ENCODE results near the gene TCP1.

- TF ChIP-seq NR3C1 (CRISPR knock-in tag; IDR thresholded peaks at IDR 0.05) (no peak), XRCC4 (IDR thresholded peaks at IDR 0.05; ENCODE audit: extremely low read depth, insufficient read depth, insufficient read length) (no peak), NEUROD1 (IDR thresholded peaks at IDR 0.05; ENCODE audit: borderline replicate concordance, low read depth, low read length, partially characterized antibody) (no peak), PRPF4 (IDR thresholded peaks at IDR 0.05; ENCODE audit: insufficient read depth, low read depth, low read length, poor library complexity, severe bottlenecking) (no peak), NR1H2 (CRISPR knock-in tag; IDR thresholded peaks at IDR 0.05) (no peak)
- TF ChIP-seq, protein P1, sequence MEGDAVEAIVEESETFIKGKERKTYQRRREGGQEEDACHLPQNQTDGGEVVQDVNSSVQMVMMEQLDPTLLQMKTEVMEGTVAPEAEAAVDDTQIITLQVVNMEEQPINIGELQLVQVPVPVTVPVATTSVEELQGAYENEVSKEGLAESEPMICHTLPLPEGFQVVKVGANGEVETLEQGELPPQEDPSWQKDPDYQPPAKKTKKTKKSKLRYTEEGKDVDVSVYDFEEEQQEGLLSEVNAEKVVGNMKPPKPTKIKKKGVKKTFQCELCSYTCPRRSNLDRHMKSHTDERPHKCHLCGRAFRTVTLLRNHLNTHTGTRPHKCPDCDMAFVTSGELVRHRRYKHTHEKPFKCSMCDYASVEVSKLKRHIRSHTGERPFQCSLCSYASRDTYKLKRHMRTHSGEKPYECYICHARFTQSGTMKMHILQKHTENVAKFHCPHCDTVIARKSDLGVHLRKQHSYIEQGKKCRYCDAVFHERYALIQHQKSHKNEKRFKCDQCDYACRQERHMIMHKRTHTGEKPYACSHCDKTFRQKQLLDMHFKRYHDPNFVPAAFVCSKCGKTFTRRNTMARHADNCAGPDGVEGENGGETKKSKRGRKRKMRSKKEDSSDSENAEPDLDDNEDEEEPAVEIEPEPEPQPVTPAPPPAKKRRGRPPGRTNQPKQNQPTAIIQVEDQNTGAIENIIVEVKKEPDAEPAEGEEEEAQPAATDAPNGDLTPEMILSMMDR (IDR thresholded peaks at IDR 0.05 in 2 of 3, conservative IDR thresholded peaks at IDR 0.05 in 1 of 3; ENCODE audit: insufficient read depth in 2 of 3, low read depth in 1 of 3, low read length in 3 of 3): no peak
Measured at GRCh38 chr6:159797554-159797953, 8.2 kb upstream of the TCP1 start.

All from K562 (cell line).